ENCODE results near the gene GPATCH8.

DNA sequence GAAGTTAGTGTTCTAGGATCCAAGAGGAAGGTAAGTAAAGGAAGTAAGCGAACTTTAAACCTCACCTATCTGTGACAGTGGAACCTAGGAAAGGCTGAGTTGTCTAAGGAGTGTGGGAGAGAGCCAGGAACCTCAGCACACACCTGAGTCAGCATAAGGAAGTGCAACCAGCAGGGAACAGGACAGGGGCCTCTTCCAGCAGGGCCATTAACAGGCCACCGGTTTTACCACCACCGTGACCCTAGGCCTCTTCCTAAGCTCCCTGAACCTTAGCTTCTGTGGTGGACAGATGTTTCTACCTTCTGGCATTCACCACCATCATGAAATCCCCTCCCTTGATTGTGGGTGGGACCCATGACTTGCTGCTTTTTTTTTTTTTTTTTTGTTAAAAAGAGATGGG lies 26.7 kb upstream of the GPATCH8 start:
- TF ChIP-seq MYNN (tag by site-specific recombination; IDR thresholded peaks at IDR 0.05; ENCODE audit: borderline replicate concordance): no peak
- TF ChIP-seq, protein P1, sequence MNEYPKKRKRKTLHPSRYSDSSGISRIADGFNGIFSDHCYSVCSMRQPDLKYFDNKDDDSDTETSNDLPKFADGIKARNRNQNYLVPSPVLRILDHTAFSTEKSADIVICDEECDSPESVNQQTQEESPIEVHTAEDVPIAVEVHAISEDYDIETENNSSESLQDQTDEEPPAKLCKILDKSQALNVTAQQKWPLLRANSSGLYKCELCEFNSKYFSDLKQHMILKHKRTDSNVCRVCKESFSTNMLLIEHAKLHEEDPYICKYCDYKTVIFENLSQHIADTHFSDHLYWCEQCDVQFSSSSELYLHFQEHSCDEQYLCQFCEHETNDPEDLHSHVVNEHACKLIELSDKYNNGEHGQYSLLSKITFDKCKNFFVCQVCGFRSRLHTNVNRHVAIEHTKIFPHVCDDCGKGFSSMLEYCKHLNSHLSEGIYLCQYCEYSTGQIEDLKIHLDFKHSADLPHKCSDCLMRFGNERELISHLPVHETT (tag by site-specific recombination; IDR thresholded peaks at IDR 0.05): no peak
- no peak for TF ChIP-seq ZBTB21 (tag by site-specific recombination; IDR thresholded peaks at IDR 0.05)
- TF ChIP-seq, protein P2, sequence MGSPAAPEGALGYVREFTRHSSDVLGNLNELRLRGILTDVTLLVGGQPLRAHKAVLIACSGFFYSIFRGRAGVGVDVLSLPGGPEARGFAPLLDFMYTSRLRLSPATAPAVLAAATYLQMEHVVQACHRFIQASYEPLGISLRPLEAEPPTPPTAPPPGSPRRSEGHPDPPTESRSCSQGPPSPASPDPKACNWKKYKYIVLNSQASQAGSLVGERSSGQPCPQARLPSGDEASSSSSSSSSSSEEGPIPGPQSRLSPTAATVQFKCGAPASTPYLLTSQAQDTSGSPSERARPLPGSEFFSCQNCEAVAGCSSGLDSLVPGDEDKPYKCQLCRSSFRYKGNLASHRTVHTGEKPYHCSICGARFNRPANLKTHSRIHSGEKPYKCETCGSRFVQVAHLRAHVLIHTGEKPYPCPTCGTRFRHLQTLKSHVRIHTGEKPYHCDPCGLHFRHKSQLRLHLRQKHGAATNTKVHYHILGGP (tag by site-specific recombination; IDR thresholded peaks at IDR 0.05): no peak
- TF ChIP-seq, protein P3, sequence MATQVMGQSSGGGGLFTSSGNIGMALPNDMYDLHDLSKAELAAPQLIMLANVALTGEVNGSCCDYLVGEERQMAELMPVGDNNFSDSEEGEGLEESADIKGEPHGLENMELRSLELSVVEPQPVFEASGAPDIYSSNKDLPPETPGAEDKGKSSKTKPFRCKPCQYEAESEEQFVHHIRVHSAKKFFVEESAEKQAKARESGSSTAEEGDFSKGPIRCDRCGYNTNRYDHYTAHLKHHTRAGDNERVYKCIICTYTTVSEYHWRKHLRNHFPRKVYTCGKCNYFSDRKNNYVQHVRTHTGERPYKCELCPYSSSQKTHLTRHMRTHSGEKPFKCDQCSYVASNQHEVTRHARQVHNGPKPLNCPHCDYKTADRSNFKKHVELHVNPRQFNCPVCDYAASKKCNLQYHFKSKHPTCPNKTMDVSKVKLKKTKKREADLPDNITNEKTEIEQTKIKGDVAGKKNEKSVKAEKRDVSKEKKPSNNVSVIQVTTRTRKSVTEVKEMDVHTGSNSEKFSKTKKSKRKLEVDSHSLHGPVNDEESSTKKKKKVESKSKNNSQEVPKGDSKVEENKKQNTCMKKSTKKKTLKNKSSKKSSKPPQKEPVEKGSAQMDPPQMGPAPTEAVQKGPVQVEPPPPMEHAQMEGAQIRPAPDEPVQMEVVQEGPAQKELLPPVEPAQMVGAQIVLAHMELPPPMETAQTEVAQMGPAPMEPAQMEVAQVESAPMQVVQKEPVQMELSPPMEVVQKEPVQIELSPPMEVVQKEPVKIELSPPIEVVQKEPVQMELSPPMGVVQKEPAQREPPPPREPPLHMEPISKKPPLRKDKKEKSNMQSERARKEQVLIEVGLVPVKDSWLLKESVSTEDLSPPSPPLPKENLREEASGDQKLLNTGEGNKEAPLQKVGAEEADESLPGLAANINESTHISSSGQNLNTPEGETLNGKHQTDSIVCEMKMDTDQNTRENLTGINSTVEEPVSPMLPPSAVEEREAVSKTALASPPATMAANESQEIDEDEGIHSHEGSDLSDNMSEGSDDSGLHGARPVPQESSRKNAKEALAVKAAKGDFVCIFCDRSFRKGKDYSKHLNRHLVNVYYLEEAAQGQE (tag by site-specific recombination; IDR thresholded peaks at IDR 0.05): no peak
- TF ChIP-seq SP2 (tag by site-specific recombination; IDR thresholded peaks at IDR 0.05): no peak
- TF ChIP-seq, protein P4, sequence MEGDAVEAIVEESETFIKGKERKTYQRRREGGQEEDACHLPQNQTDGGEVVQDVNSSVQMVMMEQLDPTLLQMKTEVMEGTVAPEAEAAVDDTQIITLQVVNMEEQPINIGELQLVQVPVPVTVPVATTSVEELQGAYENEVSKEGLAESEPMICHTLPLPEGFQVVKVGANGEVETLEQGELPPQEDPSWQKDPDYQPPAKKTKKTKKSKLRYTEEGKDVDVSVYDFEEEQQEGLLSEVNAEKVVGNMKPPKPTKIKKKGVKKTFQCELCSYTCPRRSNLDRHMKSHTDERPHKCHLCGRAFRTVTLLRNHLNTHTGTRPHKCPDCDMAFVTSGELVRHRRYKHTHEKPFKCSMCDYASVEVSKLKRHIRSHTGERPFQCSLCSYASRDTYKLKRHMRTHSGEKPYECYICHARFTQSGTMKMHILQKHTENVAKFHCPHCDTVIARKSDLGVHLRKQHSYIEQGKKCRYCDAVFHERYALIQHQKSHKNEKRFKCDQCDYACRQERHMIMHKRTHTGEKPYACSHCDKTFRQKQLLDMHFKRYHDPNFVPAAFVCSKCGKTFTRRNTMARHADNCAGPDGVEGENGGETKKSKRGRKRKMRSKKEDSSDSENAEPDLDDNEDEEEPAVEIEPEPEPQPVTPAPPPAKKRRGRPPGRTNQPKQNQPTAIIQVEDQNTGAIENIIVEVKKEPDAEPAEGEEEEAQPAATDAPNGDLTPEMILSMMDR (tag by site-specific recombination; IDR thresholded peaks at IDR 0.05): no peak
- no peak for TF ChIP-seq TCF7L2 (IDR thresholded peaks at IDR 0.05; ENCODE audit: borderline replicate concordance, low read depth, low read length)
- TF ChIP-seq ZNF426 (tag by site-specific recombination; IDR thresholded peaks at IDR 0.05): no peak
- TF ChIP-seq, protein P5, sequence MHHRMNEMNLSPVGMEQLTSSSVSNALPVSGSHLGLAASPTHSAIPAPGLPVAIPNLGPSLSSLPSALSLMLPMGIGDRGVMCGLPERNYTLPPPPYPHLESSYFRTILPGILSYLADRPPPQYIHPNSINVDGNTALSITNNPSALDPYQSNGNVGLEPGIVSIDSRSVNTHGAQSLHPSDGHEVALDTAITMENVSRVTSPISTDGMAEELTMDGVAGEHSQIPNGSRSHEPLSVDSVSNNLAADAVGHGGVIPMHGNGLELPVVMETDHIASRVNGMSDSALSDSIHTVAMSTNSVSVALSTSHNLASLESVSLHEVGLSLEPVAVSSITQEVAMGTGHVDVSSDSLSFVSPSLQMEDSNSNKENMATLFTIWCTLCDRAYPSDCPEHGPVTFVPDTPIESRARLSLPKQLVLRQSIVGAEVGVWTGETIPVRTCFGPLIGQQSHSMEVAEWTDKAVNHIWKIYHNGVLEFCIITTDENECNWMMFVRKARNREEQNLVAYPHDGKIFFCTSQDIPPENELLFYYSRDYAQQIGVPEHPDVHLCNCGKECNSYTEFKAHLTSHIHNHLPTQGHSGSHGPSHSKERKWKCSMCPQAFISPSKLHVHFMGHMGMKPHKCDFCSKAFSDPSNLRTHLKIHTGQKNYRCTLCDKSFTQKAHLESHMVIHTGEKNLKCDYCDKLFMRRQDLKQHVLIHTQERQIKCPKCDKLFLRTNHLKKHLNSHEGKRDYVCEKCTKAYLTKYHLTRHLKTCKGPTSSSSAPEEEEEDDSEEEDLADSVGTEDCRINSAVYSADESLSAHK (tag by site-specific recombination; IDR thresholded peaks at IDR 0.05): no peak
- no peak for TF ChIP-seq ZNF366 (tag by site-specific recombination; conservative IDR thresholded peaks at IDR 0.05)
- no peak for TF ChIP-seq YY1 (tag by site-specific recombination; IDR thresholded peaks at IDR 0.05)
- no peak for TF ChIP-seq ZBTB44 (tag by site-specific recombination; IDR thresholded peaks at IDR 0.05)
- TF ChIP-seq ZNF626 (tag by site-specific recombination; IDR thresholded peaks at IDR 0.05): no peak
